ENCODE measurements around the gene XXYLT1. TPM values are rescaled to one million over a fixed set of nuclear protein-coding genes. Genes with fewer than 3 reads are reported as not detected.

XXYLT1 gene
- polyA plus RNA-seq, 3 donors from 2014 or later = 5.3 to 15.7 (median 5.6) TPM

DNA sequence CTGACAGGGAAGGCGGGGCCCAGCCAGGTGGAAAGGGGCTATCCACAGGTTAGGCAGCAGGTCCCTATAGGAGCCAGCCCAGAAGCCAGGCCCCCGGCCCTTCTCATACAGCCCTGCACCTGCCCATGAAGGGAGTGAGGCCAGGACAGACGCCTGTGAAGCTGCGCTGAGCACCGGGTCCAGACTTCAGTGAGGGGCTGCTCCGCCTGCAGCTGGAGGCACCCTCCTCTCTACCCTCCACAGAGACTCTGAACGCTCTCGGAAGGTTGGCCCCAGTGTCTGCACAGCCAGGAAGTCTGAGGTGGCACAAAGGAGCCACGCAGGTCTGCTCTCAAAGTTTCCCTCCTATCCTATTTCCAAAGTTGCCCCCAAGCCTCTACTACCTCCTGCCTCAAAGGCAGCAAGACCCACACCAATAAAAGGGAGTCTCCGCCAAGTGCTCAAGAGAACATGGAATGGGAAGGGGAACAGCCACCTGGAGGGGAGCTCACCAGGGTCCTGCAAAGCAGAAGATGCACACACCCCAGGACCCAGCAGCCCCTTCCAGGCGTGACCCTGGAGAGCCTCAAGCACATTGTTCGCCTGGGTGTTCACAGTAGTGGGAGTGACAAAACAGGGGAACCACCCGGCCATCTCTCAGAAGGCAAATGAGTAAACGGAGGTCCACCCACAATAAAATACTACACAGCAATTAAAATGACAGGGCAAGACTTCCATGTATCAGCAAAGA is 19.5 kb downstream of the XXYLT1 start:
- peaks cover 0 to 7% (median 0%) of the 10 kb centered on the region in 3 donors for H3K36me3 Mint-ChIP-seq
- H3K9me3 Mint-ChIP-seq = no peaks in the 10 kb centered on the region
- H3K27me3 Mint-ChIP-seq (ENCODE audit: low read depth in 3 of 3) = peaks cover 0 to 6% (median 0%) of the 10 kb centered on the region in 3 donors
- peak overlapping the region in 2 of 6 donors; percentile 28 to 48 for H3K27ac Mint-ChIP-seq
- H3K4me1 Mint-ChIP-seq = peaks cover 26 to 36% of the 10 kb centered on the region in 2 donors
- H3K4me3 Mint-ChIP-seq = no peak overlapping the region
- no peak for DNase-seq

- H3K4me3 Mint-ChIP-seq = peak overlapping the region in 1 of 5 donors; percentile 24
- H3K27me3 Mint-ChIP-seq (ENCODE audit: low read depth in 3 of 3) = peaks cover 0 to 6% (median 0%) of the 10 kb centered on the region in 3 donors
- no peaks in the 10 kb centered on the region for H3K9me3 Mint-ChIP-seq
- H3K4me1 Mint-ChIP-seq = peaks cover 26 to 43% of the 10 kb centered on the region in 2 donors
- peak overlapping the region in 4 of 6 donors; percentile 5 to 32 (median 20) for H3K27ac Mint-ChIP-seq
- DNase-seq = no peak
- H3K36me3 Mint-ChIP-seq = peaks cover 4 to 10% (median 7%) of the 10 kb centered on the region in 3 donors
Measured at GRCh38 chr3:195250473-195251251, 20.3 kb downstream of the XXYLT1 start.

DNA sequence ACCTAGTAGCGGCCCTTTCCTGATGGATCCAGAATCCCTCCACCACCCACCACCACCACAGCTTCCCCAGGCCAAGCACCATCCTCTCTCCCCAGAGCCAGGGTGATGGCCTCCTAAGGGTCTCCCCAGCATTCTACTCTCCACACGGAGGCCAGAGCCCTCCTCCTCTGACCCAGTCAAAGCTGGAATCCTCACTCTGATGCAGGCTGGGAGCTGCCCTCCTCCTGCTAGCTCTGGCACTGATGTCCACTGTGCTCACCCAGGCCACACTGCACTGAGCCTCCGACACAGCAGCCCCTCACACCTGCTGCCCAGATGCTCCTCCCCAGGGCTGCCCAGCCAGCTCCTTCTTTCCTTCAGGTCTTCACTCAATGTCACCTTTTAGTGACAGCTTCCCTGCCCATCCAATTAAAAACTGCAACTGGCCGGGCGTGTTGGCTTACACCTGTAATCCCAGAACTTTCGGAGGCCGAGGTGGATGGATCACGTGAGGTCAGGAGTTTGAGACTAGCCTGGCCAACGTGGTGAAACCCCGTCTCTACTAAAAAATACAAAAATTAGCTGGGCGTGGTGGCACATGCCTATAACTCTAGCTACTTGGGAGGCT is 21.0 kb downstream of the XXYLT1 start:
- H3K4me1 Mint-ChIP-seq = peaks cover 26 to 43% of the 10 kb centered on the region in 2 donors
- peaks cover 5 to 10% (median 8%) of the 10 kb centered on the region in 3 donors for H3K36me3 Mint-ChIP-seq
- peak overlapping the region in 2 of 6 donors; percentile 21 to 40 for H3K27ac Mint-ChIP-seq
- no peak overlapping the region for H3K4me3 Mint-ChIP-seq
- no peaks in the 10 kb centered on the region for H3K9me3 Mint-ChIP-seq
- DNase-seq = no peak
- H3K27me3 Mint-ChIP-seq (ENCODE audit: low read depth in 3 of 3) = peaks cover 0 to 6% (median 0%) of the 10 kb centered on the region in 3 donors

DNA sequence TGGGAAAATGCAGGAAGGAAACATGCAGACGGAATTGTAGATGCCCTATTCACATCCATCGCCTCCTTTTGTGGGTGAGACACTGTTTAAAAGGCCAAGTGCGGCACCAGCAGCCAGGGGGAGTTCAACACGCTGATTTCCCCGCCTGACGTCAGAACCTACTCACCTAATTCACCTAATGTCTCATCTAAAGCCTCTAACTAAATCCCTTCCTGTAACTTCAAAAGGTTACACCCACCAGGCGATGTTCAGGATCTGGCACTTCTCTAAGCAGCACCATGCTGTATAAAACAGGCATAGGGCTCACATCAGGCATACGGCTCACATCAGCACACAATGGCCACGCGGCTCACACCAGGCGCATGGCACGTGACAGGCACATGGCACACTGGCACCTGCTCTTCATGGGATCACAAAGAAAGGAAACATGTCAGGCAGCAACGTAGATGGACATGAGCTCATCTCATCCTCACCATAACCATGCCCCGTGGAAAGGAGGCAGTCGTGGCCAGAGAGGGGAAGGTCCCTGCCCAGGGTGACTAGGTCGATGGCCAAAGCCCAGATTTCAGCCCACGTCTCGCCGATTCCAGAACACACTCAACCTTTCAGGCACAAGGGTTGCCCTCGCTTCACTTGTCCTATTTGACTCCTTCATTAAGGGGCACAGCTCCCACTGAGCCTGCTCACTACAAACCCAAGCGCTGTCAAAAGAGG is 21.7 kb downstream of the XXYLT1 start:
- H3K9me3 Mint-ChIP-seq = no peaks in the 10 kb centered on the region
- H3K4me1 Mint-ChIP-seq = peaks cover 24 to 43% of the 10 kb centered on the region in 2 donors
- H3K27ac Mint-ChIP-seq = peak overlapping the region in 3 of 6 donors; percentile 21 to 73 (median 40)
- no peak overlapping the region for H3K4me3 Mint-ChIP-seq
- H3K36me3 Mint-ChIP-seq = peaks cover 5 to 10% (median 8%) of the 10 kb centered on the region in 3 donors
- peaks cover 0 to 4% (median 0%) of the 10 kb centered on the region in 3 donors for H3K27me3 Mint-ChIP-seq (ENCODE audit: low read depth in 3 of 3)
- no peak for DNase-seq

DNA sequence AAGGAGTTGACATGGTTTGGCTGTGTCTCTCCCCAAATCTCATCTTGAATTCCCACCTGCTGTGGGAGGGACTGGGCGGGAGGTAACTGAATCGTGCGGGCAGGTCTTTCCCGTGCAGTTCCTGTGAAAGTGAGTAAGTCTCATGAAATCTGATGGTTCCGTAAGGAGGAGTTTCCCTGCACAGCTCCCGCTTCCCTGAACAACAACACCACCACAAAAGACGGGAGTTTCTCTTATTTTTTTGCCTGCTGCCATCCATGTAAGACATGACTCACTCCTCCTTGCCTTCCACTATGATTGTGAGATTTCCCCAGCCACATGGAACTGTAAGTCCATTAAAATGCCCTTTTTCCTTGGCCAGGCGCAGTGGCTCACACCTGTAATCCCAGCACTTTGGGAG is 22.7 kb downstream of the XXYLT1 start:
- Mint-ChIP-seq H3K27ac (no peak overlapping the region), H3K4me3 (peak overlapping the region in 1 of 5 donors; percentile 29)

GRCh38 chr3:195247863-195248189 is 23.1 kb downstream of the XXYLT1 start:
- Mint-ChIP-seq H3K36me3 (peaks cover 5 to 16% (median 8%) of the 10 kb centered on the region in 3 donors), H3K9me3 (no peaks in the 10 kb centered on the region), H3K27ac (no peak overlapping the region), H3K4me3 (no peak overlapping the region), H3K27me3 (ENCODE audit: low read depth in 3 of 3) (peaks cover 0 to 4% (median 2%) of the 10 kb centered on the region in 3 donors), H3K4me1 (peaks cover 24 to 51% of the 10 kb centered on the region in 2 donors)
- DNase-seq = no peak

More for the DNA sequence above, 22.7 kb downstream of the XXYLT1 start:
- DNase-seq = no peak
- no peaks in the 10 kb centered on the region for H3K9me3 Mint-ChIP-seq
- H3K4me1 Mint-ChIP-seq = peaks cover 24 to 51% of the 10 kb centered on the region in 2 donors
- peaks cover 0 to 4% (median 2%) of the 10 kb centered on the region in 3 donors for H3K27me3 Mint-ChIP-seq (ENCODE audit: low read depth in 3 of 3)
- peaks cover 5 to 14% (median 8%) of the 10 kb centered on the region in 3 donors for H3K36me3 Mint-ChIP-seq

- no peak for DNase-seq
- Mint-ChIP-seq H3K27ac (peak overlapping the region in 2 of 6 donors; percentile 26 to 62), H3K36me3 (peaks cover 5 to 17% (median 8%) of the 10 kb centered on the region in 3 donors), H3K9me3 (no peaks in the 10 kb centered on the region), H3K4me1 (peaks cover 21 to 46% of the 10 kb centered on the region in 2 donors), H3K4me3 (peak overlapping the region in 1 of 5 donors; percentile 15), H3K27me3 (ENCODE audit: low read depth in 3 of 3) (peaks cover 0 to 4% (median 2%) of the 10 kb centered on the region in 3 donors)
Measured at GRCh38 chr3:195247086-195247862, 23.7 kb downstream of the XXYLT1 start.

- Mint-ChIP-seq H3K4me1 (peaks cover 20 to 39% of the 10 kb centered on the region in 2 donors), H3K9me3 (no peaks in the 10 kb centered on the region), H3K27ac (peak overlapping the region in 1 of 6 donors; percentile 54), H3K27me3 (ENCODE audit: low read depth in 3 of 3) (peaks cover 0 to 4% (median 2%) of the 10 kb centered on the region in 3 donors), H3K4me3 (no peak overlapping the region), H3K36me3 (peaks cover 7 to 17% (median 8%) of the 10 kb centered on the region in 3 donors)
- no peak for DNase-seq
Measured at GRCh38 chr3:195246581-195246995, 24.4 kb downstream of the XXYLT1 start.

DNA sequence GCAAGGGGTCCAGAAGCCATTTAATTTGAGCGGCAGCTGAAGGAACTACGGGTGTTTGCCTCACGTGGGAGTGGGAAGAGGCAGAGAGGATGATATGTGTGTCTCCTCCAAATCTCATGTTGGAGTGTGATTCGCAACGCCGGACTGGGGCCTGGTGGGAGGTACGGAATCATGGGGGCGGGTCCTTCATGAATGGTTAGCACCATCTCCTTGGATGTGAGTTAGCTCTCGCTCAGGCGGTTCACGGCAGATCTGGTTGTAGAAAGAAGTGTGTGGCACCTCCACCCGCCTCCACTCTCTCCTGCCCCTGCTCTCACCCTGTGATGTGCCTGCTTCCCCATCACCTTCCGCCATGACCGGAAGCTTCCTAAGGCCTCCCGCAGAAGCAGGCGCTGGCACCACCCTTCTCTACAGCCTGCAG is 25.4 kb downstream of the XXYLT1 start:
- no peaks in the 10 kb centered on the region for H3K9me3 Mint-ChIP-seq
- peaks cover 0 to 4% (median 2%) of the 10 kb centered on the region in 3 donors for H3K27me3 Mint-ChIP-seq (ENCODE audit: low read depth in 3 of 3)

GRCh38 chr3:195241592-195242355 is 29.2 kb downstream of the XXYLT1 start:
- Mint-ChIP-seq H3K9me3 (no peaks in the 10 kb centered on the region), H3K4me1 (peaks cover 17 to 36% of the 10 kb centered on the region in 2 donors), H3K36me3 (peaks cover 8 to 10% (median 8%) of the 10 kb centered on the region in 3 donors), H3K27me3 (ENCODE audit: low read depth in 3 of 3) (peaks cover 0 to 2% (median 2%) of the 10 kb centered on the region in 3 donors), H3K27ac (peak overlapping the region in 1 of 6 donors; percentile 48), H3K4me3 (no peak overlapping the region)
- DNase-seq = no peak

More for the DNA sequence above, 25.4 kb downstream of the XXYLT1 start:
- H3K27ac Mint-ChIP-seq = no peak overlapping the region
- peaks cover 15 to 34% of the 10 kb centered on the region in 2 donors for H3K4me1 Mint-ChIP-seq
- H3K36me3 Mint-ChIP-seq = peaks cover 8 to 17% (median 8%) of the 10 kb centered on the region in 3 donors
- DNase-seq = no peak
- no peak overlapping the region for H3K4me3 Mint-ChIP-seq

DNA sequence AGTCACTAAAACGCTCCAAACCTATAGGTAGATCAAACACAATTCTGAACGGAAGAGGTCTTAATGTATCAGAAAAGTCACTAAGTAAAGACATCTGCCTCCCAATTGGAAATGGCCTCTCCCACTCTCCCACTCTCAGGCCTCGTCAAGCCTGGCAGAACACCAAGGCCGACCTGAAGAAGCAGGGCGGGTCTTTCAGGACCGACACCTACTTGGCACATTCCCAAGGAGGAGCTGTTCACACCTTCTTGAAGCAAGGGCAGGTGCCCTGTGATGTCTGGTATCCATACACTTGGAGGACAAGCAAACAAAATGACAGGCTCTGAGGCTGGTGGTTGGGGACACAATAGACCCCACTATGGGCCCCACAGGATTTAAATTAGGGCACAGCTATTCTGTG is 30.0 kb downstream of the XXYLT1 start:
- Mint-ChIP-seq H3K9me3 (no peaks in the 10 kb centered on the region), H3K27me3 (ENCODE audit: low read depth in 3 of 3) (peaks cover 0 to 2% (median 2%) of the 10 kb centered on the region in 3 donors), H3K36me3 (peaks cover 7 to 9% (median 9%) of the 10 kb centered on the region in 3 donors), H3K4me3 (no peak overlapping the region), H3K4me1 (peaks cover 17 to 31% of the 10 kb centered on the region in 2 donors), H3K27ac (no peak overlapping the region)
- no peak for DNase-seq
